GM23338 (cell line): Measurements from ENCODE around the gene RASSF10. TPM values are rescaled to one million over a fixed set of nuclear protein-coding genes. Genes with fewer than 3 reads are reported as not detected.
A peak's percentile ranks its signal among the peaks of the same experiment; 100 is the strongest.

ENCODE experiments used
- ATAC-seq: fragments of 200-7000 bp; cut with Tn5 transposase; 3 replicates; pipeline ENCODE4 v1.9.1; 2020
- DNase-seq: peaks from one replicate; pipeline ENCODE4 v3.0.0-alpha.2; 2015; ENCODE audit warnings: low spot score
- H2AFZ ChIP-seq: fragments of 200-600 bp; sonication (generic); 2 replicates; pipeline ENCODE4 v1.8.0; 2016; ENCODE audit warnings: antibody characterized with exemption, mild to moderate bottlenecking, moderate library complexity
- H3F3A ChIP-seq: fragments of 200-600 bp; sonication (generic); replicated peaks from 2 replicates; pipeline ENCODE4 v1.8.0; 2017; ENCODE audit warnings: antibody characterized with exemption, mixed run types, low read depth
- H3K27ac ChIP-seq: fragments of 200-600 bp; sonication (generic); 2 replicates; pipeline ENCODE4 v1.6.1; 2016; ENCODE audit warnings: low read depth
- H3K27me3 ChIP-seq: fragments of 200-600 bp; sonication (generic); 2 replicates; pipeline ENCODE4 v1.8.0; 2016; ENCODE audit warnings: mild to moderate bottlenecking, mixed run types, moderate library complexity; ENCODE audit not compliant: insufficient read depth
- H3K36me3 ChIP-seq: fragments of 200-600 bp; sonication (generic); 2 replicates; pipeline ENCODE4 v1.8.0; 2016; ENCODE audit warnings: mild to moderate bottlenecking; ENCODE audit not compliant: insufficient read depth
- H3K4me1 ChIP-seq: fragments of 200-600 bp; sonication (generic); 2 replicates; pipeline ENCODE4 v1.8.0; 2016; ENCODE audit warnings: mild to moderate bottlenecking, moderate library complexity; ENCODE audit not compliant: insufficient read depth
- H3K4me2 ChIP-seq: fragments of 200-600 bp; sonication (generic); 2 replicates; pipeline ENCODE4 v1.7.1; 2017; ENCODE audit warnings: mixed run types
- H3K4me3 ChIP-seq: fragments of 200-600 bp; sonication (generic); 2 replicates; pipeline ENCODE4 v1.6.1; 2016; ENCODE audit warnings: mixed run types
- H3K79me2 ChIP-seq: fragments of 200-600 bp; sonication (generic); replicated peaks from 2 replicates; pipeline ENCODE4 v1.8.0; 2017; ENCODE audit warnings: mild to moderate bottlenecking; ENCODE audit not compliant: insufficient read depth
- H3K9me2 ChIP-seq: fragments of 200-600 bp; sonication (generic); 2 replicates; pipeline ENCODE4 v1.8.0; 2017; ENCODE audit not compliant: insufficient read depth
- H4K20me1 ChIP-seq: fragments of 200-600 bp; sonication (generic); replicated peaks from 2 replicates; pipeline ENCODE4 v1.8.0; 2017; ENCODE audit warnings: mild to moderate bottlenecking; ENCODE audit not compliant: insufficient read depth
- H3K27ac Mint-ChIP-seq: 2 replicates; pipeline ENCODE4 v1.8.0; 2020; ENCODE audit warnings: inconsistent platforms, mild to moderate bottlenecking, moderate library complexity, mixed read lengths
- H3K27me3 Mint-ChIP-seq: 3 replicates; pipeline ENCODE4 v1.8.0; 2022; ENCODE audit warnings: low read depth, mild to moderate bottlenecking, moderate library complexity, mixed read lengths, inconsistent platforms; ENCODE audit not compliant: insufficient read depth, poor library complexity
- H3K36me3 Mint-ChIP-seq: 3 replicates; pipeline ENCODE4 v1.8.0; 2021; ENCODE audit warnings: low read depth, mild to moderate bottlenecking, inconsistent platforms, moderate library complexity, mixed read lengths
- H3K4me1 Mint-ChIP-seq: 3 replicates; pipeline ENCODE4 v1.8.0; 2020; ENCODE audit warnings: mild to moderate bottlenecking, inconsistent platforms, mixed read lengths
- H3K4me3 Mint-ChIP-seq: 3 replicates; pipeline ENCODE4 v1.8.0; 2021; ENCODE audit warnings: moderate library complexity, mild to moderate bottlenecking, inconsistent platforms, mixed read lengths
- H3K9me3 Mint-ChIP-seq: 3 replicates; pipeline ENCODE4 v1.8.0; 2020; ENCODE audit warnings: moderate library complexity, mild to moderate bottlenecking, inconsistent platforms, mixed read lengths
- CREB1 ChIP-seq: fragments of 250-450 bp; sonication (Bioruptor Pico); IDR thresholded peaks from 2 replicates; pipeline ENCODE4 v1.5.0; 2020; ENCODE audit warnings: low read depth, mild to moderate bottlenecking, moderate library complexity
- CTCF ChIP-seq, 2 experiments: fragments of 200-600 bp in 1 of 2; sonication (generic) in 1 of 2; conservative IDR thresholded peaks; 2 replicates each; pipeline versions ENCODE4 v1.5.1 to v1.6.1; 2016 to 2017; ENCODE audit warnings: antibody characterized with exemption in 2 of 2, low read depth in 2 of 2, mild to moderate bottlenecking in 2 of 2, moderate library complexity in 1 of 2
- ETS1 ChIP-seq: IDR thresholded peaks from 2 replicates; pipeline ENCODE4 v1.6.1; 2016; ENCODE audit warnings: antibody characterized with exemption
- EZH2 ChIP-seq: fragments of 200-600 bp; sonication (generic); IDR thresholded peaks from one replicate; pipeline ENCODE4 v1.8.0; 2017; ENCODE audit warnings: antibody characterized with exemption, mild to moderate bottlenecking, low read depth; ENCODE audit not compliant: unreplicated experiment
- EZH2phosphoT487 ChIP-seq: fragments of 200-600 bp; sonication (generic); IDR thresholded peaks from one replicate; pipeline ENCODE4 v1.8.1; 2018; ENCODE audit warnings: antibody characterized with exemption; ENCODE audit not compliant: unreplicated experiment
- JUNB ChIP-seq: IDR thresholded peaks from one replicate; pipeline ENCODE4 v1.6.1; 2016; ENCODE audit warnings: antibody characterized with exemption; ENCODE audit not compliant: unreplicated experiment
- NANOG ChIP-seq: IDR thresholded peaks from 2 replicates; pipeline ENCODE4 v1.6.1; 2016; ENCODE audit warnings: antibody characterized with exemption, borderline replicate concordance
- POLR2AphosphoS5 ChIP-seq: IDR thresholded peaks from 2 replicates; pipeline ENCODE4 v1.6.1; 2016; ENCODE audit warnings: antibody characterized with exemption, low read depth
- REST ChIP-seq: IDR thresholded peaks from one replicate; pipeline ENCODE4 v1.6.1; 2018; ENCODE audit warnings: antibody characterized with exemption; ENCODE audit not compliant: unreplicated experiment
- STAT1 ChIP-seq: IDR thresholded peaks from one replicate; pipeline ENCODE4 v1.6.1; 2016; ENCODE audit warnings: antibody characterized with exemption; ENCODE audit not compliant: unreplicated experiment
- ZNF114 ChIP-seq: fragments of 250-450 bp; sonication (Bioruptor Pico); IDR thresholded peaks from 2 replicates; pipeline ENCODE4 v1.5.0; 2020; ENCODE audit warnings: mild to moderate bottlenecking, moderate library complexity
- ZNF331 ChIP-seq: fragments of 250-450 bp; sonication (Bioruptor Pico); IDR thresholded peaks from 2 replicates; pipeline ENCODE4 v1.5.0; 2020; ENCODE audit warnings: low read depth, mild to moderate bottlenecking, moderate library complexity
- ZNF462 ChIP-seq: fragments of 250-450 bp; sonication (Bioruptor Pico); IDR thresholded peaks from 2 replicates; pipeline ENCODE4 v1.5.0; 2020; ENCODE audit warnings: mild to moderate bottlenecking, moderate library complexity
- polyA plus RNA-seq: library from polyadenylated mRNA; unstranded; fragments of >200 nt; fragmentation: Nextera tagmentation; extraction: Ambion mirVana; gene quantifications from 2 replicates; pipeline ENCODE4 v1.2.1, GENCODE V29; 2016
- total RNA-seq: library from RNA; depleted of rRNA; stranded (reverse); fragments of >200 nt; shearing (Covaris generic); gene quantifications from 2 replicates; pipeline ENCODE4 v1.2.3, GENCODE V29; 2014

Gene RASSF10
- total and polyA plus RNA-seq, 2 experiments from 2014 or later = 0.13 to 1.8 TPM

- H3K36me3 ChIP-seq = no peaks in the 10 kb centered on the region
- H3K9me3 Mint-ChIP-seq = no peaks in the 10 kb centered on the region; the same call in 2 of the 3 replicates
- no peaks in the 10 kb centered on the region for H4K20me1 ChIP-seq
- H3K4me3 ChIP-seq = no peak overlapping the region
- H3K27me3 ChIP-seq = no peaks in the 10 kb centered on the region
- no peak overlapping the region for H3K4me3 Mint-ChIP-seq
- no peaks in the 10 kb centered on the region for H3K27me3 Mint-ChIP-seq
- no peak overlapping the region for H3K27ac ChIP-seq
- H3K27ac Mint-ChIP-seq = no peak overlapping the region
- H3K4me1 ChIP-seq = no peaks in the 10 kb centered on the region
- ATAC-seq (no peak), DNase-seq (no peak)
- H3K79me2 ChIP-seq = no peaks in the 10 kb centered on the region
- no peaks in the 10 kb centered on the region for H3K4me1 Mint-ChIP-seq
- H3K4me2 ChIP-seq = no peak overlapping the region
- no peaks in the 10 kb centered on the region for H3K36me3 Mint-ChIP-seq
- TF ChIP-seq REST = no peak
- TF ChIP-seq ZNF114 (CRISPR knock-in tag) = no peak
- TF ChIP-seq EZH2 = no peak
- TF ChIP-seq CTCF (conservative IDR thresholded peaks at IDR 0.05; ENCODE audit: low read depth in 2 of 2) = no peak
- TF ChIP-seq POLR2AphosphoS5 = no peak
- TF ChIP-seq ETS1 = no peak
- TF ChIP-seq ZNF331 (CRISPR knock-in tag) = no peak
- no peak for TF ChIP-seq EZH2phosphoT487
- no peak for TF ChIP-seq NANOG
- TF ChIP-seq STAT1 = no peak
- TF ChIP-seq ZNF462 (CRISPR knock-in tag) = no peak
- TF ChIP-seq CREB1 (CRISPR knock-in tag) = no peak
- TF ChIP-seq JUNB = no peak
- H2AFZ ChIP-seq = 0 out of 2 replicates have a peak overlapping the region, but pooled peaks have one; percentile 60
- peaks cover 5% of the 10 kb centered on the region; the same call in 1 of the 2 replicates for H3K9me2 ChIP-seq
- H3F3A ChIP-seq = no peaks in the 10 kb centered on the region
These were observed 19.5 kb upstream of the RASSF10 start for GRCh38 chr11:12989428-12990161.
